SK-N-SH treated with all-trans-retinoic acid at 6 μM for 48 hours (cell line): ENCODE measurements around the gene HDAC4.

Experiments
- ARNTL ChIP-seq: fragments of 450-650 bp; formaldehyde crosslinking; IDR thresholded peaks from 2 replicates; pipeline ENCODE4 v1.5.0; 2020; ENCODE audit warnings: low read depth, mild to moderate bottlenecking, moderate library complexity, borderline replicate concordance
- CREB5 ChIP-seq: fragments of 250-450 bp; sonication (Bioruptor Pico); IDR thresholded peaks from 2 replicates; pipeline ENCODE4 v1.5.1; 2020; ENCODE audit warnings: low read depth, mild to moderate bottlenecking, moderate library complexity
- GLIS3 ChIP-seq: fragments of 250-450 bp; sonication (Bioruptor Pico); IDR thresholded peaks from 2 replicates; pipeline ENCODE4 v1.5.0; 2020; ENCODE audit warnings: mild to moderate bottlenecking, moderate library complexity
- PPARA ChIP-seq: fragments of 250-450 bp; sonication (Bioruptor Pico); IDR thresholded peaks from 2 replicates; pipeline ENCODE4 v1.5.0; 2020; ENCODE audit warnings: mild to moderate bottlenecking, borderline replicate concordance
- SNAI2 ChIP-seq: fragments of 250-450 bp; sonication (Bioruptor Pico); IDR thresholded peaks from 2 replicates; pipeline ENCODE4 v1.5.0; 2020; ENCODE audit warnings: mild to moderate bottlenecking, moderate library complexity
- ZC3H10 ChIP-seq: fragments of 250-450 bp; sonication (Bioruptor Pico); IDR thresholded peaks from 2 replicates; pipeline ENCODE4 v1.5.1; 2021; ENCODE audit warnings: mild to moderate bottlenecking, moderate library complexity
- ZFP30 ChIP-seq: fragments of 450-650 bp; formaldehyde crosslinking; IDR thresholded peaks from 2 replicates; pipeline ENCODE4 v1.5.0; 2022; ENCODE audit warnings: mild to moderate bottlenecking, moderate library complexity
- ZNF565 ChIP-seq: fragments of 450-650 bp; formaldehyde crosslinking; conservative IDR thresholded peaks from 2 replicates; pipeline ENCODE4 v1.5.0; 2020; ENCODE audit warnings: low read depth, mild to moderate bottlenecking, moderate library complexity
- TF ChIP-seq, protein P1 (sequence below): fragments of 250-450 bp; sonication (Bioruptor Pico); IDR thresholded peaks from 2 replicates; pipeline ENCODE4 v1.8.0; 2020; ENCODE audit warnings: mild to moderate bottlenecking, moderate library complexity, borderline replicate concordance

- no peak for TF ChIP-seq ARNTL (CRISPR knock-in tag)
- TF ChIP-seq, protein P1, sequence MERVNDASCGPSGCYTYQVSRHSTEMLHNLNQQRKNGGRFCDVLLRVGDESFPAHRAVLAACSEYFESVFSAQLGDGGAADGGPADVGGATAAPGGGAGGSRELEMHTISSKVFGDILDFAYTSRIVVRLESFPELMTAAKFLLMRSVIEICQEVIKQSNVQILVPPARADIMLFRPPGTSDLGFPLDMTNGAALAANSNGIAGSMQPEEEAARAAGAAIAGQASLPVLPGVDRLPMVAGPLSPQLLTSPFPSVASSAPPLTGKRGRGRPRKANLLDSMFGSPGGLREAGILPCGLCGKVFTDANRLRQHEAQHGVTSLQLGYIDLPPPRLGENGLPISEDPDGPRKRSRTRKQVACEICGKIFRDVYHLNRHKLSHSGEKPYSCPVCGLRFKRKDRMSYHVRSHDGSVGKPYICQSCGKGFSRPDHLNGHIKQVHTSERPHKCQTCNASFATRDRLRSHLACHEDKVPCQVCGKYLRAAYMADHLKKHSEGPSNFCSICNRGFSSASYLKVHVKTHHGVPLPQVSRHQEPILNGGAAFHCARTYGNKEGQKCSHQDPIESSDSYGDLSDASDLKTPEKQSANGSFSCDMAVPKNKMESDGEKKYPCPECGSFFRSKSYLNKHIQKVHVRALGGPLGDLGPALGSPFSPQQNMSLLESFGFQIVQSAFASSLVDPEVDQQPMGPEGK, result no peak
- TF ChIP-seq CREB5 (CRISPR knock-in tag), result no peak
- TF ChIP-seq SNAI2 (CRISPR knock-in tag), result no peak
- TF ChIP-seq ZC3H10, result no peak
- TF ChIP-seq GLIS3 (CRISPR knock-in tag), result no peak
- TF ChIP-seq ZFP30 (CRISPR knock-in tag), result no peak
- no peak for TF ChIP-seq PPARA (CRISPR knock-in tag)
- no peak for TF ChIP-seq ZNF565 (CRISPR knock-in tag)
These were observed 87.0 kb downstream of the HDAC4 start for GRCh38 chr2:239313776-239314175.
